NCI-H524 treated with DMSO at 0.1 percent for 48 hours (cell line): ENCODE measurements around the gene RNLS.
A peak's percentile ranks its signal among the peaks of the same experiment; 100 is the strongest.
"Not testable (repeated sequence)": the region's sequence is repeated elsewhere in the genome, so short reads cannot be mapped to it uniquely, and the experiment has no call there.

ENCODE experiments used
- DNase-seq: peaks from one replicate; lab custom pipeline; 2025; lab: John Stamatoyannopoulos, UW

The RNLS gene

GRCh38 chr10:88386821-88387773, 196.0 kb downstream of the RNLS start:
- DNase-seq: peak; percentile 19

- no peak for DNase-seq
These were observed 196.8 kb downstream of the RNLS start for GRCh38 chr10:88386204-88386788.

DNA sequence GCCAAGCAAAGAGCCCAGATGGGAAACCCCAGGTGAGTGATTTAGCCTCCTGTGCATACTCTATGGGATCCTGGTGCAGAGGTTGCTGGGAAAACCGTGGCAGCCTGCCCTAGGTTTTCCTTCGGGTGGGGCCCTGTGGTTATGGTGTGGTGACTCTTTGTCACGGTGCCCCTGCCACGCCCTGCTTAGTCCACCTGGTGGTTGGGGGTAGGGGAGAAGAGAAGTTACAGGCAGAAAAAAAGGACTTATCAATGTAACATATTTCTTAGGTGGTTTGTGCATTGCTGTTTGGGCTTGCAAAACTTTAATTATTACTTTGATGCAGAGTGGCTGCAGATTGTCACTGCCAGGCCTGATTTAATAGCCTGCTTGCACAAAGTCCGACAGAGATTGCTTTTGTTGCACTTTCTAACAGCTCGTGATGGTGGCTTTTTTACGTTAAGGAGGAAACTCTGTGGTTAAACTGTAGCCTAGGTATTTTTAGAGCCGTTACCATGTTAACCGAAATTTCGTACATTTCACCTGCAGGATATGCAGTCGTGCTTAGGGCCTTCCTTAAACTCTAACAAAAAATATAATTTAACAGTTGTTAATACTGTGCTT, 197.4 kb downstream of the RNLS start:
- no peak for DNase-seq

GRCh38 chr10:88383276-88383675, 199.8 kb downstream of the RNLS start:
- no peak for DNase-seq

GRCh38 chr10:88382699-88383098, 200.4 kb downstream of the RNLS start:
- DNase-seq: no peak

DNA sequence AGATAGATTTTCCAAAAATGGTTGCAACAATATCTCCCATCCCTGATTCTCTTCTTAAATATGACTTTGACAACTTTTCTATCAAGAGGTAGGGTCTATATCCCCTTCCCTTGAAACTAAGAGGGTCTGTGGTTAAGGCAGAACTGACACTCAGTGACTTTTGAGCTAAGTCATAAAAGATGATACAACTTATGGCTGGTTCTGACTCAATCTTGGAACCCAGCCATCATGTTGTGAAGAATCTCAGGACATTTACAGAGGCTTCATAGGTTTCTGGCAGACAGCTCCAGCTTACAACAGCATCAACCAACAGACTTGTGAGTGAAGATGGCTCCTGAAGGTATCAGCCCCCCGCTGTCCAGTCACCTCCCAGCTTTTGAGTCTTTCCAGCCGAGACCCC, 203.5 kb downstream of the RNLS start:
- no peak for DNase-seq

DNA sequence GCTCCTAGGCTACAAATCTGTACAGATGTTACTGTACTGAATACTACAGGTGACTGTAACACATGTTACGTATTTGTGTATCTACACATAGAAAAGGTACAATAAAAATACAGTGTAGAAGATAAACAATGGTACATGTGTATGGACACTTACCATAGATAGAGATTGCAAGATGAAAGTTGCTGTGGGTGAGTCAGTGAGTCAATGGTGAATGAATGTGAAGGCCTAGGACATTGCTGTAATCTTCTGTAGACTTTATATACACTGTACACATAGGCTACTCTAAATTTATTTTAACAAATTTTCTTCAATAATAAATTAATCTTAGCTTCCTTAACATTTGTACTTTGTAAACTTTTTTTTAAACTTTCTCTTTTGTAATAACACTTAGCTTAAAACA, 205.6 kb downstream of the RNLS start:
- DNase-seq: no peak

DNA sequence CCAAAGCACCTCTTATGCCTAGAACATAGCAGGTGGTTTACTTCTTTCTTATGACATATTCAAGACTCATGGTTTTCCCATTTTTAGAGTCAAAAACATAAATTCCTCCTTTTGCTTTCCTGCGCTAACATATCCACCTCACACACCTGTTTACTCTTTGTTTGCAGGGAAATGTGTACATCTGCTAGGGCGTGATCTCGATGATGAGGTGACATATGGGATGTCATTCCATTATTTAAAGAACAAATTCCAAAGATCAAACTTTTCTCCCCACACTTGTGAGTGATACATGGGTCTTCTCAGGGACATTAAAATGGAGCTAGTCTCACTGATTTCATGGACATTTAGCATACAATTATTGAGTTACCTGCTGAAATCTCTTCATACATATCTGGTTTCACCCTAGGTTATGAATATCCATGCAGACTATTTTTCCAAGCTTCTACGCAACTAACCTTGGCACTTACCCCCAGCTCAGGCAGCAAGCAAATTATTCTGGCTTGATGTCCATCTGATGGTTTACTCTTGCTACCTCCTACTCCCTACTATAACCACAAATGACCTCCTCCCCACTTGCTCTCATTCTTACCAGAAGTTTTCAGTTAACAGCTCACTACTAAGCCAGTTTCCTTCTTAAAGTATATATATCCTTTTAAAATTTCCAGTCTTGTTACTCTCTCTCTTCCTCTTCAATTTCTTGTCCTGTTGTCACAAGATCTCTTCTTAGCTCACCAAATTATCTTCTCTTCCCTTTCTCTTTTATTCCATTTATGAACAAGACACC, 208.5 kb downstream of the RNLS start:
- no peak for DNase-seq

DNA sequence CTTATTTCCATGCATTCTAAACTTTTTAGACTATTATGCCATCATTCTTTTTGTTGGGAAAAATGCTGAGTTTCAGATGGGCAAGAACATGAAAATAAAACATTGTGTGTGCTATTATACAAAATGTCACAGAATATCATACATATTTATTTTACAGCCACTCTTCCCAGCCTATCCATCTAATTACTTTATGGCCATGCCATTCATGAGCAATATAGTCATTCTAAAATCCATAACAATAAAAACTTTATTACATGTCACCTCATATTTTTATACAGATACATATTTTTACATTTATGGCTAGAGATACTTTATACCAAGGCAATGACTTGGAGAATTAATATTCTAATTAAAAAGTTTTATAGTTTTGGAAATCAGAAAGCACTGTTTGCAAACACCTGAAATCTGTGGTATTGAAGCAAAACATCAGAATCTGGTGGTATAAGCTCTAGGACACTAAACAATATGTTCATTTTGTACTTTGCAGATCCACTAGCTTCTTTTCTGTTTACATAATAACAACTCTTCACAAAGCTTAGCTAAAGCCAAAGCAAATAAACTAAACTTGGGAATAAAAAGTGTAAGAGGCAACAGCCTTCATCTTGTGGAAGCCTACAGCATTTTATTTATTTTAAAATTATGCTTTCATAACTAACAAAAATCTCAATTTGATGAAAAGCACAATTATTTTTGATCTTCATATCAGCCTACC, 210.1 kb downstream of the RNLS start:
- no peak for DNase-seq

GRCh38 chr10:88372051-88372715, 210.9 kb downstream of the RNLS start:
- peak; percentile 20 for DNase-seq

GRCh38 chr10:88370713-88371112, 212.4 kb downstream of the RNLS start:
- DNase-seq: no peak

DNA sequence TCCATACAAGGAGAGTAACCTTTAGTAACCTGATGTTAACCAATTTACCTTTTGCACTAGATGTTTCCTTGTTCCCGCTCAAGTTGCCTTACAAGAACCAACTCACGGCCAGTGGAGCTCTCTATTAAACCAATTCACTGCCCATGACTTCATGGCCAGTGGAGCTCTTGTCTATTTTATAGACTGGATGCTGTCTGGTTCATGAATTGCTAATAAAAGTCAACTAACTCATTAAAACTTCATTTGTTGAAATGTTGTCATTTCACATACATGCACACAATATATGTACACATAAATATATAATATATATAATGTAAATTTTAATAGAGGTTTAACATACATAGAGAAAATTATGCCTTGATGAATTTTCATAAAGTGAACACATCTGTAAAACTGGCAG, 216.3 kb downstream of the RNLS start:
- no peak for DNase-seq

- no peak for DNase-seq
These were observed 220.9 kb downstream of the RNLS start for GRCh38 chr10:88361995-88362807.

- no peak for DNase-seq
These were observed 221.6 kb downstream of the RNLS start for GRCh38 chr10:88361494-88361893.

- DNase-seq: not testable (repeated sequence)
These were observed 227.4 kb downstream of the RNLS start for GRCh38 chr10:88355750-88356149.

DNA sequence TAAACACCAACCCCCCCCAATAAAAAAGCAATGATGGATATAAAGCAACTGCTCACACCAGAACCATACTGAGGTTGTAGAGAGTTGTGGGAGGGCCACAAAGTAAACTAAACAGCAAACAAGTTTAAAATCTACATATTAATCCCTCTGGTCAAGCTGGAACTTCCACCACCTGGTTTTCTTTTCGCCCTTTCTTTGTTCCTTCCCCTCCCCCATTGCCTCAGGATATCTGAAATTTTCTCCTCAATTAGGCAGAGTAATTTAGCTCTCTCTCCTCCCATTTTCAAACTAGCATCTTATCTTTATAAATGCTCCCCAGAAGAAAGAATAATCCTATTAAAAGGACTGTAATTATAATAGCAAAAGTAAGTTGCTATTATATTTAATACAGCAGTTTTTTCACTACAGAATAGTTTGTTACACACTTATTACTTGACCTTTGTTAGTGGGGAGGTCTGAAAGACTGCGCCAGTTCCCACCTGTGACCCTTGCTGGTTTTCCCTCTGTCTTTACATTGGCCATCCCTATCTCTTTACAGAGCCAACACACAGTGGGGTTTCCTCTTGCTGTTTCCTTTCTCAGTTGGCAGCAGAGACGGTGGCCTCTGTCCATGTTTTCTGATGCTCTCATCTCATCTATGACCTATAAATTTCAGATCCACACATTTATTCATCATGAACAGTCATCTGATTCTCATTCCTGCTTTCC, 235.4 kb downstream of the RNLS start:
- no peak for DNase-seq

DNA sequence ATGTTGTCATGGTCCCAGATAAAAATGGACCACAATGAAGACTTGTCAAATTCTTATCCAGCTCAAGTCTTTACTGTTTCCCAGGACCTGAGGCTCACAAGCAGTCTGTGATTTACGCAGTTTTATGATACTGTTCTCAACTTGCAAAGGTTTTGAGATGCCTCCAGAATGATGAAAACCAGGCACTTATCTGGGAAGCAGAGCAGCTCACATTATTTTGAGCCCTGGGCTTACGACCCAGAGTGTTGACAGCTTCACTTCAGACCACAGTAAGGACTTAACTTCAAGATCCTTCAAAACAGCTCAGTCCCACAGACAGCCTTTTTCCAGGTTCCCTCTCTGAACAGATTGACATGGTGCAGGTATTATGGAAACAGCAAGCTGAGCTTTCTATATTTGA, 236.1 kb downstream of the RNLS start:
- DNase-seq: no peak

- DNase-seq: no peak
These were observed 236.8 kb downstream of the RNLS start for GRCh38 chr10:88346144-88346977.
